ENCODE results near the gene ZNF845. TPM values are rescaled to one million over a fixed set of nuclear protein-coding genes. Genes with fewer than 3 reads are reported as not detected.
A peak's percentile ranks its signal among the peaks of the same experiment; 100 is the strongest.
"Not testable (repeated sequence)": the region's sequence is repeated elsewhere in the genome, so short reads cannot be mapped to it uniquely, and the experiment has no call there.

ZNF845 gene
- total RNA-seq, 1 experiment from 2014 or later, result 11.0 TPM

DNA sequence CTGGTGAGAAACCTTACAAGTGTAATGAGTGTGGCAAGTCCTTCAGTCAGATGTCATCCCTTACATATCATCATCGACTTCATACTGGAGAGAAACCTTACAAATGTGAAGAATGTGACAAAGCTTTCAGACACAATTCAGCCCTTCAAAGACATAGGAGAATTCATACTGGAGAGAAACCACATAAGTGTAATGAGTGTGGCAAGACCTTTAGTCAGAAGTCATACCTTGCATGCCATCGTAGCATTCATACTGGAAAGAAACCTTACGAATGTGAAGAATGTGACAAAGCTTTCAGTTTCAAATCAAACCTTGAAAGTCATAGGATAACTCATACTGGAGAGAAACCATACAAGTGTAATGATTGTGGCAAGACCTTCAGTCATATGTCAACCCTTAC, 47.8 kb downstream of the ZNF845 start:
- DNase-seq (ENCODE audit: low read depth), result no peak

- no peak for DNase-seq (ENCODE audit: low read depth)
These were observed 54.6 kb downstream of the ZNF845 start for GRCh38 chr19:53388168-53388567.

DNA sequence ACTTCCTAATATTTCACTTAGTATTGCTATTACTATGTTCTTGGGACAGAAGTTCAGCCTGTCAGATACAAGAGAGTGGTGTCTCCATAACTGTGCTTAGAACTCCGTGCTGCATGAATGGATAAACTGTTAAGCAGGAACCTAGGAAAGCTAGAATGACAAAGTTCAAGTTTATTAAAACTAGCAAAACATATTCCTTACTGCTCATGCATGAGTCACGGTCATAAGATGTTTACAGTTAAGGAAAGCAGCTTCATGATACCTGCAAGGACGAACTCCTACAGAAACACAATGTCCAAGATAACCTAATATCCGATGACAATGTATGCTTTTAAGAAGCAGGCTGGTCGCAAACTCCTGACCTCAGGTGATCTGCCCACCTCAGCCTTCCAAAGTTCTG, 55.4 kb downstream of the ZNF845 start:
- DNase-seq (ENCODE audit: low read depth), result no peak

DNA sequence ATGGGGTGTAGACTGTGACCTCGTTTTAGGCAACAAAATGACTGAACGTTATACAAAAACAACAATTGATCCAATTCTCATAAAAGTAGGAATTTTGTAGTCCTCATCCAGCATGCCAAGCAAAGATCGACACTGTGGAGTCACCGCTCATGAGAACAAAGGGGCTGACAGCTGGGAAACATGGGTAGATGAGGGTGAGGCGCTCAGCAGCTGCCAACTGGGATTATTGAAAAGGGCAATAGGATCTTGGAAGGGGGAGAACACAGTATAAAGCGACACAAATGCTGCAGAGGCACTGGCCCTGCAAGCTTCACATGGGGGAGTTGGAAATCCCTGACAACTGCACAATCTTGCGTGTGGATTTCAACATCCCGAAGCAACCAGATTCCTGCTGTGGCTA, 56.0 kb downstream of the ZNF845 start:
- DNase-seq (ENCODE audit: low read depth), result no peak

GRCh38 chr19:53389978-53390377, 56.4 kb downstream of the ZNF845 start:
- no peak for DNase-seq (ENCODE audit: low read depth)

DNA sequence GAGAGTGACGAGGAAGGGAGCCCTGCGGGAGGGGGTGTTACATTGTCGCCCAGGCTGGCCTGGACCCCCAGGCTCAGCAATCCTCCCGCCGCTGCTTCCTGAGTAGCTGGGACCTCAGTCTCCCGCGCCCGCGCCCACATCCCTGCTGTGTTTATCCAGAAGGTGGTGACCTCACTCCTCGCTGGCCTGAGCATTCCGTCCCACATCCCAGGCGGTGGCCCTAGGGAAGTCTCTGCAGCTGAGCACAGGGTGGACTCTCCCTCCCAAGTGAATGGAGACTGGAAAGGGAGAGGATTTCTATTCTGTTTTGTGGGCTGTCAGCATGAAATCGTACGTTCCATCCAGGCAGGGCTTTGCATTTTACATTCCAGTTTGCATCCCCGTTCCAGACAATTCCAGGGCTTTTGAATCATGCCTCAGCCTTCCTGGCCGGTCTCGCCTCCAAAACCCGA, 61.0 kb downstream of the ZNF845 start:
- peak; percentile 73 for DNase-seq (ENCODE audit: low read depth)

DNA sequence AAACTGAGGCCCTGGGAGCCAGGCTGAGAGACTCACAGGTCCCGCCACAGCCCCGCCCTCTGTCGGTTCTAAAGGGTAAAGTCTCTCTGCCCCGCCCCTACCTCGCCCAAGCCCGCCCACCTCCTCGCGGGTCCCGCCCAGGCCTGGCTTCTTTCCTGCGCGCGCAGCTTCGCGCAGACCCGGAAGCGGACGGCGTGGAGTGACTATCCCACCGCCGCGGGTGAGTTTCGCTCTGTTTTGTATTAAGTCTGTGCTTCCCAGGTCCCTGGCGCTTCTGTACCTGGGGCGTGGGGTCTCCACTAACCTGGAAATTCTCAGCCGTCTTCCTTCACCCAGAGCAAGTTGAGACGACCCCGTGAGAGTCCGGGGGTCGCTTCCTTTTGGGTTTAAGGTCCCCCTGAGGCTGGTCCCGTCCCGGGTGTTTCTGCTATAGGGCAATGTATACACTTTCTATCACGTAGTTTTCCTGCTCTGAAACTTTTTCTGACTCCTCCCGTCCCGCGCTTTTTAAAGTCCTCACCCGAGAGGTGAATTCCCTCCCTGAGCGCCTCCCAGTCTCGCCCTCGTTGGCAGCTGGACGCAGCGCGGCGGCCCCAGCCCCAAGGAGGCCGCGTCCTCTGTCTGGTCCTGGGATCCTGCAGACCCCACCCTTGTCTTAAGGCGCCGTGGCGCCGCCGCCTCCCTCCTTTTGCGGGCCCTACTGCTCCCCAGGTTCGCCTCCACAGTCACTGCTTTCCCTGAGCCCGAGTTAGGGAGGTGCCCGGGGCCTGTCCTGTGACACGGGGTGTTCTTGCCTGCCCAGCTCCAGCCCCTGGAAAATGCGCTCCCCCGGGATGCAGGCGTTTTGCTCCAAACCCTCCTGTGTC, 61.7 kb downstream of the ZNF845 start, which contains the start of gene ZNF765:
TSS of gene ZNF765 (plus strand) at position 176 of the 866 bp plus-strand sequence. CDS start 2,867 bp downstream, outside the sequence.
- DNase-seq (ENCODE audit: low read depth), result peak; percentile 94

- not testable (repeated sequence) for DNase-seq (ENCODE audit: low read depth)
These were observed 62.4 kb downstream of the ZNF845 start for GRCh38 chr19:53395840-53396524.

GRCh38 chr19:53396525-53396868, 62.9 kb downstream of the ZNF845 start:
- no peak for DNase-seq (ENCODE audit: low read depth)

- DNase-seq (ENCODE audit: low read depth), result not testable (repeated sequence)
These were observed 64.4 kb downstream of the ZNF845 start for GRCh38 chr19:53397918-53398317.

Other genes starting within 250 kb of the ZNF845 start
- gene ZNF160, start 230.3 kb upstream of the ZNF845 start, total RNA-seq (2014; rRNA removed; shearing (Covaris generic)), result 7.6 and 12.9 TPM in 2 replicates
- 8.7 and 11.5 TPM in 2 replicates for gene ZNF415, start 200.8 kb upstream of the ZNF845 start, total RNA-seq (2014; rRNA removed; shearing (Covaris generic))
- gene ZNF347, start 174.7 kb upstream of the ZNF845 start, total RNA-seq (2014; rRNA removed; shearing (Covaris generic)), result 7.1 and 10.5 TPM in 2 replicates
- gene ZNF665, start 140.4 kb upstream of the ZNF845 start, total RNA-seq (2014; rRNA removed; shearing (Covaris generic)), result 3.4 and 3.7 TPM in 2 replicates
- gene ZNF677, start 78.9 kb upstream of the ZNF845 start, total RNA-seq (2014; rRNA removed; shearing (Covaris generic)), result 16.5 and 19.4 TPM in 2 replicates
- not detected in 2 replicates for gene VN1R2, start 75.5 kb upstream of the ZNF845 start, total RNA-seq (2014; rRNA removed; shearing (Covaris generic))
- not detected in 2 replicates for gene VN1R4, start 66.0 kb upstream of the ZNF845 start, total RNA-seq (2014; rRNA removed; shearing (Covaris generic))
- 8.1 and 11.2 TPM in 2 replicates for gene ZNF525, start 32.0 kb downstream of the ZNF845 start, total RNA-seq (2014; rRNA removed; shearing (Covaris generic))
- 11.1 and 12.3 TPM in 2 replicates for gene ZNF765, start 61.4 kb downstream of the ZNF845 start, total RNA-seq (2014; rRNA removed; shearing (Covaris generic))
- gene ZNF761, start 98.2 kb downstream of the ZNF845 start, total RNA-seq (2014; rRNA removed; shearing (Covaris generic)), result 12.3 and 12.8 TPM in 2 replicates
- 4.4 and 8.0 TPM in 2 replicates for gene ZNF813, start 134.0 kb downstream of the ZNF845 start, total RNA-seq (2014; rRNA removed; shearing (Covaris generic))
- gene ZNF331, start 204.4 kb downstream of the ZNF845 start, total RNA-seq (2014; rRNA removed; shearing (Covaris generic)), result 5.3 and 7.6 TPM in 2 replicates

Measured in Daoy (cell line).